Measurements from ENCODE around the gene TMA7B. TPM values are rescaled to one million over a fixed set of nuclear protein-coding genes. Genes with fewer than 3 reads are reported as not detected.

TMA7B gene
- total RNA-seq, 4 donors from 2014 or later = not detected

GRCh38 chr22:39952347-39952746 lies 7.8 kb upstream of the TMA7B start:
- DNase-seq (ENCODE audit: low spot score) (no peak), ATAC-seq (ENCODE audit: low FRiP score) (no peak)
- no peak for TF ChIP-seq CTCF (IDR thresholded peaks at IDR 0.05)

DNA sequence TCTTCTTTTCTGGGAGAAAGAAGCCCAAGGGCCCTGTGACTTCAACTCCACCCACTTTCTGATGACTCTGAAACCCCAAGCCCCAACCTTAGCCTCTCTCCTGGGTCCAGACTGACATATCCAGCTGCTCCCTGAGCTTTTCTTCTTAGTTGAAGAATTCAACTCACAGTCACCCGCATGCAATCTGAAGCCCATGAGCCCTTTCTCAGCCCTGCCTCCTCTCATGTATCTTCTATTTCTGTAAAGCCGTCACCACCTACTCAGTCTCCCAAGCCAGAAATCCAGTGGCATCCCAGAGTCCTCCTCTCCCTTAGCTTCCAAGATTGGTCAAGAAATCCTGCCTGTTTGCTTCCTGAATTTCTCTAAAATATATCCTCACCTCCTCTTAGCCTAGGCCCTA lies 7.1 kb upstream of the TMA7B start:
- DNase-seq (ENCODE audit: low spot score) (no peak), ATAC-seq (ENCODE audit: low FRiP score) (no peak)
- no peak for TF ChIP-seq CTCF (IDR thresholded peaks at IDR 0.05)

DNA sequence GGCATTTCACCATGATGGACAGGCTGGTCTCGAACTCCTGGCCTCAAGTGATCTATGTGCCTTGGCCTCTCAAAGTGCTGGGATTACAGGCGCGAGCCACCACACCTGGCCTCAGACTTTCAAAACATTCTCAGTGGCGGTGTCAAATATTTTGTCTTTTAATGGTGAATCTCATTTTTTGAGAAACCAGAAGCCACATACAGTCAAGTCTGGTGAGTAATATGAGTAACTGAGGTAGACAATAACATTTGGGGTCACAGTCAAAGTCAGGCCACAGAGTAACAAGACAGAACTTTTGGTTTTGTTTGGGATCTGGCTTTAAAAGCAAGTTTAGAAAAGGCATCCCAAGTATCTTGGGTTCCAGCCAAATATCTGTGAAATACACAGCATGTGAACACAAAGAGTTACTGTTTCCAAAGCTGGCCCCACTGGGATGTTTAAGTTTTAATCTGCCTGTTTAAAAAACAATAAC lies 5.6 kb upstream of the TMA7B start:
- ATAC-seq (ENCODE audit: low FRiP score) (no peak), DNase-seq (ENCODE audit: low spot score) (no peak)
- TF ChIP-seq CTCF (IDR thresholded peaks at IDR 0.05) = no peak

DNA sequence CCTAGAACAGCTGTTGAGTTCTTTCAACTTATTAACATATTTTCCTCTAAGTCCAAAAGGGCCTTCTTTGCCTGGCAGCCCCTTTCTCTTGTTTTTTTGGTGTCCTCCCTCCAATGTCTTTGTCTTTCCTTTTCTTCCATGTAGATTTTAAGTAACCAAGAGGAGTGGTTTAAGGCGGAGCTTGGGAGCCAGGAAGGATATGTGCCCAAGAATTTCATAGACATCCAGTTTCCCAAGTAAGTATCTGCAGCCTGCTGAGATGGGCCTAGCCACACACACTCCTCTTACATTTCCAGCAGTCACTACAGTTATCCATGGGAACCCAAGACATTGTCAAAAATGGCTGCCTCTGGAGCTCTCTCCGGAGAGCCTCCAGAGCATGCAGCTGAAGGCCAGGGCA lies 4.5 kb upstream of the TMA7B start:
- no peak for ATAC-seq (ENCODE audit: low FRiP score)
- no peak for TF ChIP-seq CTCF (IDR thresholded peaks at IDR 0.05)
- DNase-seq (ENCODE audit: low spot score) = no peak

- DNase-seq (ENCODE audit: low spot score) = no peak
- ATAC-seq (ENCODE audit: low FRiP score) = no peak
- TF ChIP-seq CTCF (IDR thresholded peaks at IDR 0.05) = no peak
Measured at GRCh38 chr22:39956932-39957664, 3.1 kb upstream of the TMA7B start.

DNA sequence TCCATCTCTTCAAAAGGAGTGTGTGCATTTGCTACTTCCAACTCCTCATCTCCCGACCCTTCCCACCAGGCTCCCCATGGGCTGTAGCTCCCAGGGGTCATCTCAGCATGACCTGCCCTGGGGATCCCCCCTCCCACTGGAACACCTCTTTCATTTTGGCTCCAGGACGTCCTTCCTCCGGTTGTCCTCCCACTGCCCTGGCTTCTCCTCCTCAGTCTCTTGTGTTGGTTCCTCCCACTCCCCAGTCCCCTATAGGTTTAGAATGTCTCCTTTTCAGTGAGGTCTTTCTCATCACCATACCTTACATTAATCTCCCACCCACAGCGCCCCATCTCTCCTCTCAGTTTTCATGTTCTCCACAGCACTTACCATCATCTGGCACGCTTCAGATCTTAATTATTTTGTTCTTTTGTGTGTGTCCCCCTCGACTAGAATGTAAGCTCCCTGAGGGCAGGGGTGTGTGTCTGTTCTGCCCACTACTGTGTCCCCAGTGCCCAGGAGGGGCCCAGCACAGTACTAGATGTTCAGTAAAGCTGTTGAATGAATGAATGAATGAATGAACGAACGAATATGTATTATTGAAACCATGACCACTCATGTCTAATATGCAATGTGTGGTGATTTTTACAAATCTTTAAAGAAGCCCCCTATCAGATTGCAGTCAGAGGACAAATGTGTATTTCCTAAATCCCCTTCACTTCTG lies 2.0 kb upstream of the TMA7B start:
- TF ChIP-seq CTCF (IDR thresholded peaks at IDR 0.05) = no peak
- no peak for ATAC-seq (ENCODE audit: low FRiP score)
- DNase-seq (ENCODE audit: low spot score) = no peak
